Testis (tissue), 3 donors: ENCODE results near the gene DNLZ. TPM values are rescaled to one million over a fixed set of nuclear protein-coding genes. Genes with fewer than 3 reads are reported as not detected.

Source experiments
- DNase-seq: peaks from one replicate; pipeline ENCODE4 v3.0.0-alpha.2; 2019
- H3K27ac ChIP-seq, 2 donors: fragments of 200-600 bp; sonication (generic); one replicate each; pipeline ENCODE4 v1.5.1; 2019
- H3K27me3 ChIP-seq: fragments of 200-600 bp; sonication (generic); one replicate; pipeline ENCODE4 v1.5.1; 2019
- H3K36me3 ChIP-seq: fragments of 200-600 bp; sonication (generic); one replicate; pipeline ENCODE4 v1.5.1; 2017; ENCODE audit warnings: low read depth; ENCODE audit errors: missing control alignments
- H3K4me1 ChIP-seq: fragments of 200-600 bp; sonication (generic); one replicate; pipeline ENCODE4 v1.5.1; 2019
- H3K4me3 ChIP-seq, 2 donors: fragments of 200-600 bp; sonication (generic); one replicate each; pipeline ENCODE4 v1.5.1; 2017 to 2019
- H3K9me3 ChIP-seq: fragments of 200-600 bp; sonication (generic); one replicate; pipeline ENCODE4 v1.5.1; 2017
- CTCF ChIP-seq, 3 experiments: fragments of 450-650 bp in 2 of 3; fragments of 200-600 bp in 1 of 3; sonication (generic) in 1 of 3; IDR thresholded peaks; one replicate each; pipeline ENCODE4 v1.5.1; 2016 to 2019; ENCODE audit warnings: antibody characterized with exemption in 3 of 3, mild to moderate bottlenecking in 2 of 3, moderate library complexity in 1 of 3
- POLR2A ChIP-seq: fragments of 450-650 bp; IDR thresholded peaks from one replicate; pipeline ENCODE4 v1.6.1; 2017; ENCODE audit warnings: antibody characterized with exemption, mild to moderate bottlenecking, moderate library complexity
- WGBS, 2 donors: methylation state at CpG; one replicate each; pipeline ENCODE4 v1.1.5; 2018; 5-methylcytosine and 5-hydroxymethylcytosine counted together
- intact Hi-C: fragments of 100-400 bp; cut with DNase I; formaldehyde crosslinking; loops from one replicate; pipeline ENCODE4 v1.15.1; 2023; ENCODE audit warnings: low total_unique reads
- polyA plus RNA-seq: library from polyadenylated mRNA; stranded (reverse); fragments of 350-450 nt; fragmentation: Illumina TruSeq; extraction: RNeasy Lipid Tissue Mini Kit (QIAGEN cat#74804); gene quantifications from one replicate; pipeline ENCODE4 v1.2.3, GENCODE V29; 2014; ENCODE audit warnings: low read depth, low replicate concordance; ENCODE audit not compliant: insufficient read depth
- total RNA-seq, 2 donors: library from RNA; depleted of rRNA; stranded (reverse); fragments of >200 nt; gene quantifications; one replicate each; pipeline ENCODE4 v1.2.3, GENCODE V29; 2016

DNLZ gene
- total and polyA plus RNA-seq, 3 donors from 2014 or later, result 14.0 to 51.1 (median 48.2) TPM

GRCh38 chr9:136387217-136387616, 23.7 kb upstream of the DNLZ start:
- TF ChIP-seq CTCF (IDR thresholded peaks at IDR 0.05) (no peak), POLR2A (no peak)
- Histone ChIP-seq H3K36me3 (no peaks in the 10 kb centered on the region), H3K27me3 (no peaks in the 10 kb centered on the region), H3K9me3 (no peaks in the 10 kb centered on the region), H3K4me1 (no peaks in the 10 kb centered on the region), H3K27ac (no peak overlapping the region), H3K4me3 (no peak overlapping the region)
- DNase-seq, result no peak
- intact Hi-C loops, result no loop called here
- WGBS, 2 donors, result 91 to 96% methylated on average over 19 of the region's 19 CpGs

- H3K4me3 ChIP-seq, result no peak overlapping the region
- H3K36me3 ChIP-seq, result no peaks in the 10 kb centered on the region
- no peaks in the 10 kb centered on the region for H3K9me3 ChIP-seq
- WGBS, 2 donors, result 94 to 97% methylated on average over 13 of the region's 13 CpGs
- no peaks in the 10 kb centered on the region for H3K27me3 ChIP-seq
- H3K4me1 ChIP-seq, result no peaks in the 10 kb centered on the region
- no peak for DNase-seq
- TF ChIP-seq POLR2A (no peak), CTCF (IDR thresholded peaks at IDR 0.05) (no peak)
- H3K27ac ChIP-seq, result no peak overlapping the region
- intact Hi-C loops, result no loop called here
These were observed 22.5 kb upstream of the DNLZ start for GRCh38 chr9:136386018-136386417.

- Histone ChIP-seq H3K9me3 (no peaks in the 10 kb centered on the region), H3K4me3 (no peak overlapping the region), H3K27me3 (no peaks in the 10 kb centered on the region), H3K4me1 (no peaks in the 10 kb centered on the region), H3K27ac (no peak overlapping the region), H3K36me3 (no peaks in the 10 kb centered on the region)
- intact Hi-C loops, result no loop called here
- TF ChIP-seq CTCF (IDR thresholded peaks at IDR 0.05), result no peak
- TF ChIP-seq POLR2A, result no peak
- DNase-seq, result no peak
- WGBS, 2 donors, result 95 to 96% methylated on average over 11 of the region's 11 CpGs
These were observed 21.5 kb upstream of the DNLZ start for GRCh38 chr9:136385015-136385414.

- Histone ChIP-seq H3K36me3 (no peaks in the 10 kb centered on the region), H3K9me3 (no peaks in the 10 kb centered on the region), H3K27me3 (no peaks in the 10 kb centered on the region), H3K4me1 (no peaks in the 10 kb centered on the region), H3K27ac (no peak overlapping the region), H3K4me3 (no peak overlapping the region)
- no peak for DNase-seq
- no peak for TF ChIP-seq CTCF (IDR thresholded peaks at IDR 0.05)
- TF ChIP-seq POLR2A, result no peak
- intact Hi-C loops, result no loop called here
- 96% methylated on average over 11 to 20 of the region's 20 CpGs for WGBS, 2 donors
These were observed 19.9 kb upstream of the DNLZ start for GRCh38 chr9:136383436-136383835.

- WGBS, 2 donors, result 94% methylated on average over 23 of the region's 25 CpGs; no CpG with 5 or more reads in 1 of the 2 donors
- H3K27me3 ChIP-seq, result no peaks in the 10 kb centered on the region
- H3K36me3 ChIP-seq, result no peaks in the 10 kb centered on the region
- TF ChIP-seq CTCF (IDR thresholded peaks at IDR 0.05) (no peak), POLR2A (no peak)
- no peaks in the 10 kb centered on the region for H3K9me3 ChIP-seq
- no peak overlapping the region for H3K27ac ChIP-seq
- no peak overlapping the region for H3K4me3 ChIP-seq
- DNase-seq, result no peak
- intact Hi-C loops, result no loop called here
- H3K4me1 ChIP-seq, result no peaks in the 10 kb centered on the region
These were observed 18.5 kb upstream of the DNLZ start for GRCh38 chr9:136381966-136382513.
